Ovary (tissue), 3 donors: Measurements from ENCODE around the gene VAV3.

Source experiments
- EP300 ChIP-seq: sonication (generic); formaldehyde crosslinking; IDR thresholded peaks from one replicate; pipeline ENCODE4 v1.6.1; 2017; ENCODE audit warnings: antibody characterized with exemption
- POLR2A ChIP-seq: fragments of 450-650 bp; IDR thresholded peaks from one replicate; pipeline ENCODE4 v1.6.1; 2017; ENCODE audit warnings: antibody characterized with exemption, mild to moderate bottlenecking, moderate library complexity
- TF ChIP-seq, protein P1 (sequence below), 3 donors: fragments of 450-650 bp in 2 of 3; fragments of 200-600 bp in 1 of 3; IDR thresholded peaks; one replicate each; pipeline versions ENCODE4 v1.5.1 to v1.8.0; 2016 to 2022; ENCODE audit warnings: antibody characterized with exemption in 3 of 3, mild to moderate bottlenecking in 1 of 3
- donor health status: DM: no; HTN: no; CAD: no.

DNA sequence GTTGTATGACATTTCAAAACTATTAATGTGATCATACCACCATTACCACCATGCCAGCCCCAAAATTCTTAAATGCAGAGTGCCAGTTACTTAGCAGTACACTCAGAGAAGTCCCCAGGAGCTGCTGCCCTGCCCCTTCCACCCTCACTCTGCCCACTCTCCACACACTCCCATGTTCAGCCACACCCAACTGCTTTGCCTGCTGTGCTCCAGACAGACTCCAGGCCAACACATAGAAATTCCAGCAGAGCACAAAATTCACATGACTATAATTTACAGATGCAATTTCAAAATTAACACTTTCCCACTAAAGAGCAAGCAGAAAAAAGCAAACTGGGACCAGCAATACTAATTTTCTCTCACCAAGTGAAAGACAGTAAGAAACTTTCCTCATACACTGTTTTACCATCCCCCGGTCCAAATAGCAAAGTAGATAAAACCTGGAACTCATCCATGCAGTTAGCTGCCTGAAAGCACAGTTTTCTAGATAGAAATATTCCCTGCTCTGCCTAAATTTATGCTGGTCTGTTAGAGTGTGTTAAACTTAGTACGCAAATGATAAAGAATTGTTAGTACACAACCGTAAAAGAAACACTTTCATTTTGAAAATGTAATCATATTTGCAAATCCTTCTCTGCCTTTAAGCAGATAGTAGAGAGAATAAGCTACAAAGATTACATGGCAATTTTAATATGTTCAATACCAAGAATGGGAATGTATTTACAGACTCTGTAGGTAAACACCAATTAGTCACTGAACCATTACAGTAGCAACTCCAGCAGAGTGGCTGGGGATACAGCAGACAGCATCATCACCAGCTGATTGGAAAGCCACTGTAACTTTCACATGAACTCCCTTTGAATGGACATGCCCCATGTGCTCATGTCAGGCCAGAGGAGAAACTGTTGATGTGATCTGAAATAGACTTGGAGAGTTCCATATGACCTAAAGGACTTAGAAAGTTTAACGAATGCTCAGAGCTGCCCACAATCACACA is 176.5 kb downstream of the VAV3 start:
- TF ChIP-seq POLR2A = no peak
- TF ChIP-seq, protein P1, sequence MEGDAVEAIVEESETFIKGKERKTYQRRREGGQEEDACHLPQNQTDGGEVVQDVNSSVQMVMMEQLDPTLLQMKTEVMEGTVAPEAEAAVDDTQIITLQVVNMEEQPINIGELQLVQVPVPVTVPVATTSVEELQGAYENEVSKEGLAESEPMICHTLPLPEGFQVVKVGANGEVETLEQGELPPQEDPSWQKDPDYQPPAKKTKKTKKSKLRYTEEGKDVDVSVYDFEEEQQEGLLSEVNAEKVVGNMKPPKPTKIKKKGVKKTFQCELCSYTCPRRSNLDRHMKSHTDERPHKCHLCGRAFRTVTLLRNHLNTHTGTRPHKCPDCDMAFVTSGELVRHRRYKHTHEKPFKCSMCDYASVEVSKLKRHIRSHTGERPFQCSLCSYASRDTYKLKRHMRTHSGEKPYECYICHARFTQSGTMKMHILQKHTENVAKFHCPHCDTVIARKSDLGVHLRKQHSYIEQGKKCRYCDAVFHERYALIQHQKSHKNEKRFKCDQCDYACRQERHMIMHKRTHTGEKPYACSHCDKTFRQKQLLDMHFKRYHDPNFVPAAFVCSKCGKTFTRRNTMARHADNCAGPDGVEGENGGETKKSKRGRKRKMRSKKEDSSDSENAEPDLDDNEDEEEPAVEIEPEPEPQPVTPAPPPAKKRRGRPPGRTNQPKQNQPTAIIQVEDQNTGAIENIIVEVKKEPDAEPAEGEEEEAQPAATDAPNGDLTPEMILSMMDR (IDR thresholded peaks at IDR 0.05) = no peak
- TF ChIP-seq EP300 = no peak
